ENCODE data around the gene SIPA1L3.

- TF ChIP-seq, protein P1, sequence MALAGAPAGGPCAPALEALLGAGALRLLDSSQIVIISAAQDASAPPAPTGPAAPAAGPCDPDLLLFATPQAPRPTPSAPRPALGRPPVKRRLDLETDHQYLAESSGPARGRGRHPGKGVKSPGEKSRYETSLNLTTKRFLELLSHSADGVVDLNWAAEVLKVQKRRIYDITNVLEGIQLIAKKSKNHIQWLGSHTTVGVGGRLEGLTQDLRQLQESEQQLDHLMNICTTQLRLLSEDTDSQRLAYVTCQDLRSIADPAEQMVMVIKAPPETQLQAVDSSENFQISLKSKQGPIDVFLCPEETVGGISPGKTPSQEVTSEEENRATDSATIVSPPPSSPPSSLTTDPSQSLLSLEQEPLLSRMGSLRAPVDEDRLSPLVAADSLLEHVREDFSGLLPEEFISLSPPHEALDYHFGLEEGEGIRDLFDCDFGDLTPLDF (CRISPR knock-in tag; IDR thresholded peaks at IDR 0.05), result no peak
- TF ChIP-seq EP300 (IDR thresholded peaks at IDR 0.05; ENCODE audit: low read depth in 2 of 2, low read length in 2 of 2) (no peak), EP300 (CRISPR knock-in tag; IDR thresholded peaks at IDR 0.05; ENCODE audit: borderline replicate concordance) (no peak), RAD21 (CRISPR knock-in tag; IDR thresholded peaks at IDR 0.05) (no peak), KDM1A (CRISPR knock-in tag; IDR thresholded peaks at IDR 0.05) (no peak), HHEX (CRISPR knock-in tag; IDR thresholded peaks at IDR 0.05) (no peak), TBL1XR1 (IDR thresholded peaks at IDR 0.05; ENCODE audit: borderline replicate concordance, low read length, partially characterized antibody) (no peak), MATR3 (CRISPR knock-in tag; IDR thresholded peaks at IDR 0.05) (no peak), KAT7 (CRISPR knock-in tag; IDR thresholded peaks at IDR 0.05; ENCODE audit: borderline replicate concordance) (no peak)
- TF ChIP-seq, protein P2, sequence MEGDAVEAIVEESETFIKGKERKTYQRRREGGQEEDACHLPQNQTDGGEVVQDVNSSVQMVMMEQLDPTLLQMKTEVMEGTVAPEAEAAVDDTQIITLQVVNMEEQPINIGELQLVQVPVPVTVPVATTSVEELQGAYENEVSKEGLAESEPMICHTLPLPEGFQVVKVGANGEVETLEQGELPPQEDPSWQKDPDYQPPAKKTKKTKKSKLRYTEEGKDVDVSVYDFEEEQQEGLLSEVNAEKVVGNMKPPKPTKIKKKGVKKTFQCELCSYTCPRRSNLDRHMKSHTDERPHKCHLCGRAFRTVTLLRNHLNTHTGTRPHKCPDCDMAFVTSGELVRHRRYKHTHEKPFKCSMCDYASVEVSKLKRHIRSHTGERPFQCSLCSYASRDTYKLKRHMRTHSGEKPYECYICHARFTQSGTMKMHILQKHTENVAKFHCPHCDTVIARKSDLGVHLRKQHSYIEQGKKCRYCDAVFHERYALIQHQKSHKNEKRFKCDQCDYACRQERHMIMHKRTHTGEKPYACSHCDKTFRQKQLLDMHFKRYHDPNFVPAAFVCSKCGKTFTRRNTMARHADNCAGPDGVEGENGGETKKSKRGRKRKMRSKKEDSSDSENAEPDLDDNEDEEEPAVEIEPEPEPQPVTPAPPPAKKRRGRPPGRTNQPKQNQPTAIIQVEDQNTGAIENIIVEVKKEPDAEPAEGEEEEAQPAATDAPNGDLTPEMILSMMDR (CRISPR knock-in tag; IDR thresholded peaks at IDR 0.05), result no peak
- TF ChIP-seq, protein P3, sequence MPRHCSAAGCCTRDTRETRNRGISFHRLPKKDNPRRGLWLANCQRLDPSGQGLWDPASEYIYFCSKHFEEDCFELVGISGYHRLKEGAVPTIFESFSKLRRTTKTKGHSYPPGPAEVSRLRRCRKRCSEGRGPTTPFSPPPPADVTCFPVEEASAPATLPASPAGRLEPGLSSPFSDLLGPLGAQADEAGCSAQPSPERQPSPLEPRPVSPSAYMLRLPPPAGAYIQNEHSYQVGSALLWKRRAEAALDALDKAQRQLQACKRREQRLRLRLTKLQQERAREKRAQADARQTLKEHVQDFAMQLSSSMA (CRISPR knock-in tag; IDR thresholded peaks at IDR 0.05), result no peak
These were observed 321.8 kb downstream of the SIPA1L3 start for GRCh38 chr19:38228491-38229439.
